Measurements from ENCODE around the gene RASAL1.

RASAL1 gene

GRCh38 chr12:113095405-113095804 is 40.2 kb downstream of the RASAL1 start:
- no peak for DNase-seq

- DNase-seq = no peak
These were observed 40.8 kb downstream of the RASAL1 start for GRCh38 chr12:113094738-113095137.

- DNase-seq = no peak
These were observed 42.0 kb downstream of the RASAL1 start for GRCh38 chr12:113093409-113094101.

- DNase-seq = no peak
These were observed 42.8 kb downstream of the RASAL1 start for GRCh38 chr12:113092607-113093408.

GRCh38 chr12:113091506-113091905 is 44.1 kb downstream of the RASAL1 start:
- DNase-seq = no peak

GRCh38 chr12:113090740-113091139 is 44.8 kb downstream of the RASAL1 start:
- DNase-seq = no peak

- DNase-seq = no peak
These were observed 45.7 kb downstream of the RASAL1 start for GRCh38 chr12:113089839-113090238.

- DNase-seq = peak in 4 of 5 experiments; percentile 26 to 60 (median 40)
These were observed 46.4 kb downstream of the RASAL1 start for GRCh38 chr12:113088971-113089756.

- no peak for DNase-seq
These were observed 47.5 kb downstream of the RASAL1 start for GRCh38 chr12:113088037-113088436.

- DNase-seq = no peak
These were observed 48.4 kb downstream of the RASAL1 start for GRCh38 chr12:113087193-113087592.

GRCh38 chr12:113086249-113087164 is 49.1 kb downstream of the RASAL1 start:
- peak in 2 of 5 experiments; percentile 29 to 40 for DNase-seq

- DNase-seq = no peak
These were observed 51.6 kb downstream of the RASAL1 start for GRCh38 chr12:113083863-113084435.

- no peak for DNase-seq
These were observed 52.9 kb downstream of the RASAL1 start for GRCh38 chr12:113082486-113083148.

- no peak for DNase-seq
These were observed 53.7 kb downstream of the RASAL1 start for GRCh38 chr12:113081873-113082272.

- DNase-seq = no peak
These were observed 57.7 kb downstream of the RASAL1 start for GRCh38 chr12:113077859-113078255.

GRCh38 chr12:113077057-113077858 is 58.3 kb downstream of the RASAL1 start:
- no peak for DNase-seq

GRCh38 chr12:113075137-113075683 is 60.4 kb downstream of the RASAL1 start:
- no peak for DNase-seq

GRCh38 chr12:113073586-113073985 is 62.0 kb downstream of the RASAL1 start:
- DNase-seq = no peak

- DNase-seq = no peak
These were observed 63.4 kb downstream of the RASAL1 start for GRCh38 chr12:113072136-113072535.
